ENCODE data around the gene GULP1. TPM values are rescaled to one million over a fixed set of nuclear protein-coding genes. Genes with fewer than 3 reads are reported as not detected.

GULP1 gene
- total RNA-seq, 1 experiment from 2014 or later = 75.1 TPM

GRCh38 chr2:188399159-188399558 lies 107.5 kb downstream of the GULP1 start (continued):
- TF ChIP-seq ARID4B (CRISPR knock-in tag; IDR thresholded peaks at IDR 0.05; ENCODE audit: borderline replicate concordance) (no peak), STAT6 (CRISPR knock-in tag; conservative IDR thresholded peaks at IDR 0.05; ENCODE audit: low read depth) (no peak), NFATC4 (CRISPR knock-in tag; IDR thresholded peaks at IDR 0.05) (no peak), ZNF121 (CRISPR knock-in tag; IDR thresholded peaks at IDR 0.05) (no peak), ELF4 (CRISPR knock-in tag; IDR thresholded peaks at IDR 0.05; ENCODE audit: low read depth) (no peak), ATF1 (CRISPR knock-in tag; IDR thresholded peaks at IDR 0.05) (no peak), NFE2L1 (CRISPR knock-in tag; IDR thresholded peaks at IDR 0.05) (no peak)
- TF ChIP-seq, protein P1, sequence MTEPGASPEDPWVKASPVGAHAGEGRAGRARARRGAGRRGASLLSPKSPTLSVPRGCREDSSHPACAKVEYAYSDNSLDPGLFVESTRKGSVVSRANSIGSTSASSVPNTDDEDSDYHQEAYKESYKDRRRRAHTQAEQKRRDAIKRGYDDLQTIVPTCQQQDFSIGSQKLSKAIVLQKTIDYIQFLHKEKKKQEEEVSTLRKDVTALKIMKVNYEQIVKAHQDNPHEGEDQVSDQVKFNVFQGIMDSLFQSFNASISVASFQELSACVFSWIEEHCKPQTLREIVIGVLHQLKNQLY (CRISPR knock-in tag; IDR thresholded peaks at IDR 0.05) = no peak
- TF ChIP-seq, protein P2, sequence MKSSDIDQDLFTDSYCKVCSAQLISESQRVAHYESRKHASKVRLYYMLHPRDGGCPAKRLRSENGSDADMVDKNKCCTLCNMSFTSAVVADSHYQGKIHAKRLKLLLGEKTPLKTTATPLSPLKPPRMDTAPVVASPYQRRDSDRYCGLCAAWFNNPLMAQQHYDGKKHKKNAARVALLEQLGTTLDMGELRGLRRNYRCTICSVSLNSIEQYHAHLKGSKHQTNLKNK (CRISPR knock-in tag; IDR thresholded peaks at IDR 0.05) = no peak
- TF ChIP-seq, protein P3, sequence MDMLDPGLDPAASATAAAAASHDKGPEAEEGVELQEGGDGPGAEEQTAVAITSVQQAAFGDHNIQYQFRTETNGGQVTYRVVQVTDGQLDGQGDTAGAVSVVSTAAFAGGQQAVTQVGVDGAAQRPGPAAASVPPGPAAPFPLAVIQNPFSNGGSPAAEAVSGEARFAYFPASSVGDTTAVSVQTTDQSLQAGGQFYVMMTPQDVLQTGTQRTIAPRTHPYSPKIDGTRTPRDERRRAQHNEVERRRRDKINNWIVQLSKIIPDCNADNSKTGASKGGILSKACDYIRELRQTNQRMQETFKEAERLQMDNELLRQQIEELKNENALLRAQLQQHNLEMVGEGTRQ (CRISPR knock-in tag; IDR thresholded peaks at IDR 0.05) = no peak

GRCh38 chr2:188403676-188404075 lies 112.0 kb downstream of the GULP1 start:
- peaks cover 33% of the 10 kb centered on the region for H3K36me3 Mint-ChIP-seq
- no peak for ATAC-seq
- CTCF ChIA-PET = no interaction called here

More at GRCh38 chr2:188403676-188404075, 112.0 kb downstream of the GULP1 start:
- DNase-seq (ENCODE audit: low spot score) = no peak
- no peak overlapping the region for H3K27ac Mint-ChIP-seq
- peaks cover 20% of the 10 kb centered on the region for H3K27me3 Mint-ChIP-seq (ENCODE audit: low read depth)
- POLR2A ChIA-PET = no interaction called here
- no peak for TF ChIP-seq SMAD3 (CRISPR knock-in tag; IDR thresholded peaks at IDR 0.05; ENCODE audit: borderline replicate concordance)
- TF ChIP-seq, protein P4, sequence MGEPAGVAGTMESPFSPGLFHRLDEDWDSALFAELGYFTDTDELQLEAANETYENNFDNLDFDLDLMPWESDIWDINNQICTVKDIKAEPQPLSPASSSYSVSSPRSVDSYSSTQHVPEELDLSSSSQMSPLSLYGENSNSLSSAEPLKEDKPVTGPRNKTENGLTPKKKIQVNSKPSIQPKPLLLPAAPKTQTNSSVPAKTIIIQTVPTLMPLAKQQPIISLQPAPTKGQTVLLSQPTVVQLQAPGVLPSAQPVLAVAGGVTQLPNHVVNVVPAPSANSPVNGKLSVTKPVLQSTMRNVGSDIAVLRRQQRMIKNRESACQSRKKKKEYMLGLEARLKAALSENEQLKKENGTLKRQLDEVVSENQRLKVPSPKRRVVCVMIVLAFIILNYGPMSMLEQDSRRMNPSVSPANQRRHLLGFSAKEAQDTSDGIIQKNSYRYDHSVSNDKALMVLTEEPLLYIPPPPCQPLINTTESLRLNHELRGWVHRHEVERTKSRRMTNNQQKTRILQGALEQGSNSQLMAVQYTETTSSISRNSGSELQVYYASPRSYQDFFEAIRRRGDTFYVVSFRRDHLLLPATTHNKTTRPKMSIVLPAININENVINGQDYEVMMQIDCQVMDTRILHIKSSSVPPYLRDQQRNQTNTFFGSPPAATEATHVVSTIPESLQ (CRISPR knock-in tag; IDR thresholded peaks at IDR 0.05) = no peak
- TF ChIP-seq SMAD4 (CRISPR knock-in tag; IDR thresholded peaks at IDR 0.05) = no peak
- no peak for TF ChIP-seq NFATC4 (CRISPR knock-in tag; IDR thresholded peaks at IDR 0.05)
- TF ChIP-seq IRF1 (CRISPR knock-in tag; IDR thresholded peaks at IDR 0.05) = no peak
- TF ChIP-seq, protein P5, sequence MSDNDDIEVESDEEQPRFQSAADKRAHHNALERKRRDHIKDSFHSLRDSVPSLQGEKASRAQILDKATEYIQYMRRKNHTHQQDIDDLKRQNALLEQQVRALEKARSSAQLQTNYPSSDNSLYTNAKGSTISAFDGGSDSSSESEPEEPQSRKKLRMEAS (CRISPR knock-in tag; IDR thresholded peaks at IDR 0.05) = no peak
- TF ChIP-seq ELF4 (CRISPR knock-in tag; IDR thresholded peaks at IDR 0.05; ENCODE audit: low read depth) = no peak
- TF ChIP-seq IRF2 (CRISPR knock-in tag; IDR thresholded peaks at IDR 0.05; ENCODE audit: borderline replicate concordance, low read depth) = no peak
- no peak for TF ChIP-seq ZSCAN18 (CRISPR knock-in tag; IDR thresholded peaks at IDR 0.05)
- H3K9me3 Mint-ChIP-seq = peaks cover 33% of the 10 kb centered on the region
- peaks cover 14% of the 10 kb centered on the region for H3K4me1 Mint-ChIP-seq
- no peak overlapping the region for H3K4me3 Mint-ChIP-seq

Data from WTC11 (cell line).